Spleen (tissue), 11 donors: ENCODE data around the gene ANP32B. TPM values are rescaled to one million over a fixed set of nuclear protein-coding genes. Genes with fewer than 3 reads are reported as not detected.

Experiments
- DNase-seq: peaks from one replicate; pipeline ENCODE4 v3.0.0-alpha.2; 2020
- H3K27ac ChIP-seq, 8 donors: fragments of 200-600 bp; sonication (generic) in 7 of 8; 1 replicate in 4 of 8; 2 replicates in 4 of 8; pipeline versions ENCODE4 v1.5.0 to v1.8.0; 2016 to 2021; ENCODE audit warnings: inconsistent platforms in 4 of 8, mild to moderate bottlenecking in 4 of 8, moderate library complexity in 1 of 8
- H3K27me3 ChIP-seq, 7 donors: fragments of 200-600 bp; sonication (generic) in 6 of 7; replicated peaks in 1 of 7; 1 replicate in 4 of 7; 2 replicates in 3 of 7; pipeline versions ENCODE4 v1.5.0 to v1.8.0; 2016 to 2021; ENCODE audit warnings: inconsistent platforms in 3 of 7, mild to moderate bottlenecking in 1 of 7
- H3K36me3 ChIP-seq, 6 donors: fragments of 200-600 bp; sonication (generic) in 5 of 6; 1 replicate in 4 of 6; 2 replicates in 2 of 6; pipeline versions ENCODE4 v1.5.0 to v1.8.0; 2016 to 2021; ENCODE audit warnings: inconsistent platforms in 2 of 6
- H3K4me1 ChIP-seq, 6 donors: fragments of 200-600 bp; sonication (generic) in 5 of 6; 1 replicate in 3 of 6; 2 replicates in 3 of 6; pipeline versions ENCODE4 v1.5.0 to v1.8.0; 2016 to 2021; ENCODE audit warnings: inconsistent platforms in 3 of 6
- H3K4me3 ChIP-seq, 8 donors: fragments of 200-600 bp; sonication (generic) in 7 of 8; 1 replicate in 4 of 8; 2 replicates in 4 of 8; pipeline versions ENCODE4 v1.5.0 to v1.8.0; 2016 to 2021; ENCODE audit warnings: inconsistent platforms in 4 of 8, mild to moderate bottlenecking in 4 of 8, moderate library complexity in 2 of 8
- H3K9me3 ChIP-seq, 8 donors: fragments of 200-600 bp; sonication (generic) in 7 of 8; 1 replicate in 4 of 8; 2 replicates in 4 of 8; pipeline versions ENCODE4 v1.5.0 to v1.8.0; 2016 to 2021; ENCODE audit warnings: inconsistent platforms in 4 of 8
- POLR2A ChIP-seq, 3 donors: fragments of 450-650 bp; IDR thresholded peaks; one replicate each; pipeline ENCODE4 v1.5.1; 2017; ENCODE audit warnings: antibody characterized with exemption in 3 of 3, mild to moderate bottlenecking in 1 of 3
- POLR2AphosphoS5 ChIP-seq, 3 donors: sonication (generic); formaldehyde crosslinking; IDR thresholded peaks; one replicate each; pipeline ENCODE4 v1.5.1; 2017; ENCODE audit warnings: antibody characterized with exemption in 3 of 3
- WGBS, 5 donors: extraction: QIAGEN DNeasy Blood & Tissue Kit in 3 of 5; methylation state at CpG; one replicate each; pipeline versions ENCODE4 v1.1.5 to v1.1.7; 2013 to 2018; 5-methylcytosine and 5-hydroxymethylcytosine counted together
- intact Hi-C: fragments of 100-400 bp; cut with DNase I; formaldehyde crosslinking; loops from one replicate; pipeline ENCODE4 v1.15.0; 2023; ENCODE audit warnings: low total_unique reads
- polyA plus RNA-seq, 3 donors: library from polyadenylated mRNA; stranded (reverse); fragments of 200-250 nt; gene quantifications; one replicate each; pipeline ENCODE4 v1.2.1, GENCODE V29; 2013
- total RNA-seq, 7 donors: library from RNA; depleted of rRNA in 3 of 7; stranded (reverse); fragments of >200 nt in 3 of 7; fragmentation: NEBNext Ultra II Directional in 4 of 7; extraction: Animal tissue kit (Norgen Biotek cat#: 25700) in 4 of 7; gene quantifications; one replicate each; pipeline versions ENCODE4 v1.1.0 to v1.2.1, GENCODE V29; 2016 to 2021
- TF ChIP-seq, protein P1 (sequence below), 11 experiments: fragments of 200-600 bp in 7 of 11; fragments of 450-650 bp in 4 of 11; sonication (generic) in 4 of 11; IDR thresholded peaks in 8 of 11; conservative IDR thresholded peaks in 3 of 11; 1 replicate in 7 of 11; 2 replicates in 4 of 11; pipeline versions ENCODE4 v1.4.0 to v1.8.0; 2016 to 2021; ENCODE audit warnings: antibody characterized with exemption in 11 of 11, inconsistent platforms in 4 of 11, mild to moderate bottlenecking in 1 of 11
- donor health status: healthy with polysubstance abuse.
- donor health status: DM: no; HTN: no; CAD: no; lungs with moderate emphysema.
- donor health status: DM: no; HTN: no; CAD: no.
- donor health status: Bipolar disorder and iron deficiency.
- donor health status: healthy.
- donor health status: DM: no; HTN: no; CAD: no.
- donor health status: DM: yes; HTN: yes; CAD: no.

ANP32B gene
- total and polyA plus RNA-seq, 10 donors = 39.1 to 156 (median 113) TPM

DNA sequence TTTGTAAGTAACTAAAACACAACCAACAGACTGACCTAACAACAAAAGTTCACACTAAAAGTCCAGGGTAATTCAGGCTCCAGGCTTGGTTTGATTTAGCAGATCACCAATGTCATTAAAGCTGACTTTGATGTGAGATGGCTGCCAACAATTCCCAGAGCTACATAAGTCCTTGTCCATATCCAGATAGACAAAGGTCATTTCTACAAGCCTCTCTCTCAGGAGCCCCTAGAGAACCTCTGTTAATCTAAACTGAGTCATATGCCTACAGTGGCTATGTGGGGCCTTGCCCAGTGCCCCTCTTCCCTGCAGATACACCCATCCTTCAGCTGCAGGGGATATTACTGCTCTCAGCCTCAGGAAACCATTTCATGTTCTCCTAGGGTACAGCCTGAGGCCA is 18.2 kb upstream of the ANP32B start:
- no peak overlapping the region for H3K27ac ChIP-seq
- no peaks in the 10 kb centered on the region for H3K4me1 ChIP-seq
- H3K9me3 ChIP-seq = no peaks in the 10 kb centered on the region
- no peak overlapping the region for H3K4me3 ChIP-seq
- no peaks in the 10 kb centered on the region for H3K36me3 ChIP-seq
- DNase-seq = no peak
- H3K27me3 ChIP-seq = peaks cover 0 to 9% (median 0%) of the 10 kb centered on the region in 7 donors
- intact Hi-C loops = no loop called here
- TF ChIP-seq, protein P1, sequence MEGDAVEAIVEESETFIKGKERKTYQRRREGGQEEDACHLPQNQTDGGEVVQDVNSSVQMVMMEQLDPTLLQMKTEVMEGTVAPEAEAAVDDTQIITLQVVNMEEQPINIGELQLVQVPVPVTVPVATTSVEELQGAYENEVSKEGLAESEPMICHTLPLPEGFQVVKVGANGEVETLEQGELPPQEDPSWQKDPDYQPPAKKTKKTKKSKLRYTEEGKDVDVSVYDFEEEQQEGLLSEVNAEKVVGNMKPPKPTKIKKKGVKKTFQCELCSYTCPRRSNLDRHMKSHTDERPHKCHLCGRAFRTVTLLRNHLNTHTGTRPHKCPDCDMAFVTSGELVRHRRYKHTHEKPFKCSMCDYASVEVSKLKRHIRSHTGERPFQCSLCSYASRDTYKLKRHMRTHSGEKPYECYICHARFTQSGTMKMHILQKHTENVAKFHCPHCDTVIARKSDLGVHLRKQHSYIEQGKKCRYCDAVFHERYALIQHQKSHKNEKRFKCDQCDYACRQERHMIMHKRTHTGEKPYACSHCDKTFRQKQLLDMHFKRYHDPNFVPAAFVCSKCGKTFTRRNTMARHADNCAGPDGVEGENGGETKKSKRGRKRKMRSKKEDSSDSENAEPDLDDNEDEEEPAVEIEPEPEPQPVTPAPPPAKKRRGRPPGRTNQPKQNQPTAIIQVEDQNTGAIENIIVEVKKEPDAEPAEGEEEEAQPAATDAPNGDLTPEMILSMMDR (IDR thresholded peaks at IDR 0.05 in 8 of 11, conservative IDR thresholded peaks at IDR 0.05 in 3 of 11) = no peak
- TF ChIP-seq POLR2A (IDR thresholded peaks at IDR 0.05) (no peak), POLR2AphosphoS5 (IDR thresholded peaks at IDR 0.05) (no peak)

DNA sequence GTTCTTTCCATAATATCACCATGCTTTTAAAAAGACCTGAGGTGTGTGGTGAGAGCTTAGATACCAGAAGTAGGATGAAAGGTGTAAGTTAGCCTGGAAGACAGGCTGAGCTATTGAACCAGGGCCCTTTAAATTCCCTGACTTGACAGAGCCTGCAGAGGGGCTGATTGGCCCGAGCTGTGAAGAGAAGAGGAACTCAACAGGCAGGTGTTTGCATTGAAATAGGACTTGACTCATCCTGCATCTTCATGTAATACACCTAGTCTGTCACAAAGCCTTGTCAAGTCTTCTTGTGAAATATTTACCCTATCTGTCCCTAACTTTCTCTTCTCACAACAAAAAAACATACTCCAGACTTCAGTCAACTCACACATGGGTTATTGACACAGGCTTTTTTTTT is 16.6 kb upstream of the ANP32B start:
- DNase-seq = no peak
- Histone ChIP-seq H3K4me3 (no peak overlapping the region), H3K9me3 (no peaks in the 10 kb centered on the region), H3K27me3 (peaks cover 0 to 19% (median 0%) of the 10 kb centered on the region in 7 donors), H3K4me1 (no peaks in the 10 kb centered on the region), H3K27ac (no peak overlapping the region), H3K36me3 (no peaks in the 10 kb centered on the region)
- 7 to 35% (median 13%) methylated on average over 1 of the region's 1 CpG for WGBS, 5 donors
- TF ChIP-seq, protein P1 (IDR thresholded peaks at IDR 0.05 in 8 of 11, conservative IDR thresholded peaks at IDR 0.05 in 3 of 11) = no peak
- TF ChIP-seq POLR2AphosphoS5 (IDR thresholded peaks at IDR 0.05) (no peak), POLR2A (IDR thresholded peaks at IDR 0.05) (no peak)
- intact Hi-C loops = no loop called here

DNA sequence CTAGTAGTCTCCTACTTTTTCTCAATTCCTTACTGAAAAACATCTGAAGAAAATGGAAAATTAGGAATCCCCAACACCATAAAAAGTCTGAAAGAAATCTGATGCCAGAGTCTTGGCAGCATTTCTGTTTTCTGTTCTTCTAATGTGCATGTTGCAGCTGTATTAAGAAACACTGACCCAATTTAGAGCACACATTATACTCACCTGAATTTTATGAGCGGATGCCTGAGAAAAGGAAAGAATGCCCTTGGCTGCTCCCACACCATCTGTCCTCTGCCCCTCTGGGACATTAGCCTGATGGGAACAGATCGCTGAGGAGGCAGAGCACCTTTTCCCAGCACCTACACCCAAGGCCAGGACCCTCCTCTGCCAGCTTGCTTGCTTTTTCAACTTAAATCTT is 14.1 kb upstream of the ANP32B start:
- H3K9me3 ChIP-seq = no peaks in the 10 kb centered on the region
- no peak overlapping the region for H3K4me3 ChIP-seq
- no peak for TF ChIP-seq POLR2AphosphoS5 (IDR thresholded peaks at IDR 0.05)
- no peak for TF ChIP-seq POLR2A (IDR thresholded peaks at IDR 0.05)
- TF ChIP-seq, protein P1 (IDR thresholded peaks at IDR 0.05 in 8 of 11, conservative IDR thresholded peaks at IDR 0.05 in 3 of 11) = no peak
- H3K36me3 ChIP-seq = no peaks in the 10 kb centered on the region
- no peak for DNase-seq
- no peak overlapping the region for H3K27ac ChIP-seq
- H3K27me3 ChIP-seq = peaks cover 0 to 28% (median 0%) of the 10 kb centered on the region in 7 donors
- WGBS, 5 donors = 90 to 94% (median 90%) methylated on average over 2 of the region's 2 CpGs
- intact Hi-C loops = no loop called here
- H3K4me1 ChIP-seq = no peaks in the 10 kb centered on the region

DNA sequence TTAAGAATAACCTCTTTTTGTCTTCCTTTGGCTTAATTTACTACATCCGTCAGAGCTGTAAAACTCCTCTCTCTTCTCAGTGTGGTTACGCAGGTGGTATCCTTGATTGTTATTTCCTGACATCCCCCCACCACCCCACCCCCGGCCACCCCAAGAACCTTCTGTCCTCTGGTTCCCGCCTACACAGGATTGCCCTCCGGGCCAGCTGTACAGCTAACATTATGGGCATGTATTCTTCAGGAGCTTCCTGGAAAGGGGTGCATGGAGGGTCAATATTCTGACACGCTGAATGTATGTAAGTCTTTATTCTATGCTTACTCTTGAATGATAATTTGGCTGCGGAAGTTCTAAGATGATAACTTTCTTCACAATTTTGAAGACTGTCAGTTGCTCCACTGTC is 13.0 kb upstream of the ANP32B start:
- H3K27me3 ChIP-seq = peaks cover 0 to 28% (median 0%) of the 10 kb centered on the region in 7 donors
- no peaks in the 10 kb centered on the region for H3K36me3 ChIP-seq
- H3K9me3 ChIP-seq = peaks cover 0 to 9% (median 0%) of the 10 kb centered on the region in 8 donors
- 28 to 48% (median 38%) methylated on average over 7 of the region's 7 CpGs for WGBS, 5 donors
- intact Hi-C loops = no loop called here
- DNase-seq = no peak
- H3K4me3 ChIP-seq = no peak overlapping the region
- TF ChIP-seq, protein P1 (IDR thresholded peaks at IDR 0.05 in 8 of 11, conservative IDR thresholded peaks at IDR 0.05 in 3 of 11) = no peak
- no peak for TF ChIP-seq POLR2AphosphoS5 (IDR thresholded peaks at IDR 0.05)
- TF ChIP-seq POLR2A (IDR thresholded peaks at IDR 0.05) = no peak
- H3K4me1 ChIP-seq = no peaks in the 10 kb centered on the region
- H3K27ac ChIP-seq = no peak overlapping the region
